NOMO-1 treated with DMSO at 0.1 percent for 48 hours (cell line): ENCODE measurements around the gene PSMD9.
"Not testable (repeated sequence)": the region's sequence is repeated elsewhere in the genome, so short reads cannot be mapped to it uniquely, and the experiment has no call there.

ENCODE experiments used
- DNase-seq: peaks from one replicate; lab custom pipeline; 2025; ENCODE audit not compliant: unreplicated experiment; lab: John Stamatoyannopoulos, UW

Gene PSMD9, protein sequence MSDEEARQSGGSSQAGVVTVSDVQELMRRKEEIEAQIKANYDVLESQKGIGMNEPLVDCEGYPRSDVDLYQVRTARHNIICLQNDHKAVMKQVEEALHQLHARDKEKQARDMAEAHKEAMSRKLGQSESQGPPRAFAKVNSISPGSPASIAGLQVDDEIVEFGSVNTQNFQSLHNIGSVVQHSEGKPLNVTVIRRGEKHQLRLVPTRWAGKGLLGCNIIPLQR

DNA sequence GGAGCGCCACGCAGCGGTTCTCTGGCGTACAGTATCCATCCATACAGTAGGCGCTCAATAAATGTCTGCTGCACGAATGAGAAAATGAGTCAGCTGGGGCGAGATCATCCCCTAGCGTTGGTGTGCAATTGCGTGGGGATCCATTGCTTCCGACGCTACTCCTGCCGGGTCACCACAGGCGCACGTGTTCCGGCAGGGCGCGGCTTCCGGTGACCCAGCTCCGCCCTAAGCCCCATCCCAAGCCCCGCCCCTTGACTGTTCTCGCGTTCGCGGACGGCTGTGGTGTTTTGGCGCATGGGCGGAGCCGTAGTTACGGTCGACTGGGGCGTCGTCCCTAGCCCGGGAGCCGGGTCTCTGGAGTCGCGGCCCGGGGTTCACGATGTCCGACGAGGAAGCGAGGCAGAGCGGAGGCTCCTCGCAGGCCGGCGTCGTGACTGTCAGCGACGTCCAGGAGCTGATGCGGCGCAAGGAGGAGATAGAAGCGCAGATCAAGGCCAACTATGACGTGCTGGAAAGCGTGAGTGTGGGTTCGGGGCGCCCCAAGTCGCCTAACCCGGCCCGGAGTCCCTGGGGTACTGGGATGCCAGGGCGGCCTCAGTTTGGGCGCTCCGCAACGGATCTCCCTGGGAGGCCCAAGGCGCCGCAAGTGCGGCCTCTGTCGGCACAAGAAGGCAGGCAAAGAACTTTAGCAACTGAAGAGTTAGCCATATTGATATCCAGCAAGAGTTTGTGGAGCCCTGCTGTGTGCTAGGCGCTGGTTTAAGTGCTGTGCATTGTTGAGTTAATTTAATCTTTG, at the start of gene PSMD9:
TSS of gene PSMD9 (plus strand) at position 313 of the 796 bp plus-strand sequence. CDS start at position 380, 67 bp downstream.
- DNase-seq, result peak; percentile 97

DNA sequence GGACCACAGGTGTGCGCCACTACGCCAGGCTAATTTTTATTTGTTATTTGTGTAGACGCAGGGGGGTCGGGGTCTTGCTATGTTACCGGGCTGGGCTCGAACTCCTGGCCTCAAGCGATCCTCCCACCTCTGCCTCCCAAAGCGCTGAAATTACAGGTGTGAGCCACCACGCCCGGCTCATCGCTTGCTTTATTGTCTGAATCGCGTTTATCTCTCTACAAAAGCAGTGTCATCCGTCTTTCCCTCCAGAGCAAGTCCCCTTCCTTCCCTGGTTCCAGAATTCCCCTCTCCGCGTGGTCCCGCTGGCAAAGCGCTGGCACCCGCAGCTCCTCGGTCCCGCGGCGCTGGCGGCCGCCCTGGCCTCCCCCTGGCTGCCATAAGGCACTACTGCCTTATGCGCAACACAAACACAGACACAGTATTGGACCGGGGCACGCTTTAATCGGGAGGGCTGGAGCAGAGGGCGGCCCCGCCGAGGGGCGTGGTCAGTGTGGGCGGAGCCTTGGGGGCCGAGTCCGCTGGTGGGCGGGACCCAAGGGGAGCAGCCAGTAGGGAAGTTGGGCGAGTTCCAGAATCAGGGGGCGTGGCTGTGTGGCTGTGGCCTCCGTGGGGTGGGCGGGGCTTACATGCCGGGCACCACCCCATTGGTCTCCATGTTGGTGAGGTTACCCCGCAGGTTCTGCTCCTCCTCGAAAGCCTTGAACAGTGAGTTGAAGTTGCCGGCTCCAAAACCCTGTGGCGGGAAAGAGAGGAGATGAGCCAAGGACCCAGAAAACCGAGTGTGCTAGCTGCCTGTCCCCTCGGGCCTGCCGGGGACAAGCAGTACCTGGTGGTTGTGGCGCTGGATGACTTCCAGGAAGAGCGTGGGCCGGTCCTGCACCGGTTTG, 49.2 kb upstream of the PSMD9 start:
- peak; percentile 99 for DNase-seq

- peak; percentile 26 for DNase-seq
These were observed 48.4 kb upstream of the PSMD9 start for GRCh38 chr12:121839993-121840761.

GRCh38 chr12:121843236-121843982, 45.2 kb upstream of the PSMD9 start:
- no peak for DNase-seq

GRCh38 chr12:121845701-121846100, 42.9 kb upstream of the PSMD9 start:
- peak; percentile 36 for DNase-seq

GRCh38 chr12:121849211-121849610, 39.4 kb upstream of the PSMD9 start:
- DNase-seq, result no peak

DNA sequence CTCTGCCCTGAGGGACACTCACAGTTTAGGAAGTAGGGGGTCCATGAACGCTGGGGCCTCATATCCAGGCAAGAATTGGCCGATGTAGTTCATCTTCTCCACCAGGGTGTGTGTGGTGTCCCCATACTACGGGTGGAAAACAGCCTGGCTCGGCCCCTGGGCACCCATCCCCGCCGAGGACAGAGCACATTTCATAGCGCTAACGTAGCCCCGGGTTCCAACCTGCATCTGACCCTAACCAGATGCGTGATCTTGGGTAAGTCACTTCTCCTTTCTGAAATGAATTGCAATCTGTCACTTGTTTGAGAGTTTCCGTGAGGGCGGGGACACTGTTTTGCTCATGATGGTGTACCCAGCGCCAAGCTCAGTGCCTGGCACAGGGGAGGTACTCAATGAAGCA, 38.9 kb upstream of the PSMD9 start:
- peak; percentile 59 for DNase-seq

DNA sequence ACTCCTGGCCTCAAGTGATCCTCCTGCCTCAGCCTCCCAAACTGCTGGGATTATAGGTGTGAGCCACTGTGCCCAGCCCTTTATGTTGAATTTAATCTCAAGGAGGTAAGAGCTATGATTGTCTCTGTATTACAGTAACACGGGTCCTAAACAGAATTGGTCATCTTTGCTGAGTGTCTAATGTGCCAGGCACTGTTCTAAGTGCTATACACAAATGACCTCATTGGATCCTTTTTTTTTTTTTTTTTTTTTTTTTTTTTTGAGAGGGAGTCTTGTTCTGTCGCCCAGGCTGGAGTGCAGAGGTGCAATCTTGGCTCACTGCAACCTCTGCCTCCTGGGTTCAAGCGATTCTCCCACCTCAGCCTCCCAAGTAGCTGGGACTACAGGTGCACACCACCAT, 36.2 kb upstream of the PSMD9 start:
- not testable (repeated sequence) for DNase-seq

GRCh38 chr12:121857322-121858246, 31.0 kb upstream of the PSMD9 start:
- DNase-seq, result no peak

- DNase-seq, result no peak
These were observed 30.3 kb upstream of the PSMD9 start for GRCh38 chr12:121858318-121858661.

DNA sequence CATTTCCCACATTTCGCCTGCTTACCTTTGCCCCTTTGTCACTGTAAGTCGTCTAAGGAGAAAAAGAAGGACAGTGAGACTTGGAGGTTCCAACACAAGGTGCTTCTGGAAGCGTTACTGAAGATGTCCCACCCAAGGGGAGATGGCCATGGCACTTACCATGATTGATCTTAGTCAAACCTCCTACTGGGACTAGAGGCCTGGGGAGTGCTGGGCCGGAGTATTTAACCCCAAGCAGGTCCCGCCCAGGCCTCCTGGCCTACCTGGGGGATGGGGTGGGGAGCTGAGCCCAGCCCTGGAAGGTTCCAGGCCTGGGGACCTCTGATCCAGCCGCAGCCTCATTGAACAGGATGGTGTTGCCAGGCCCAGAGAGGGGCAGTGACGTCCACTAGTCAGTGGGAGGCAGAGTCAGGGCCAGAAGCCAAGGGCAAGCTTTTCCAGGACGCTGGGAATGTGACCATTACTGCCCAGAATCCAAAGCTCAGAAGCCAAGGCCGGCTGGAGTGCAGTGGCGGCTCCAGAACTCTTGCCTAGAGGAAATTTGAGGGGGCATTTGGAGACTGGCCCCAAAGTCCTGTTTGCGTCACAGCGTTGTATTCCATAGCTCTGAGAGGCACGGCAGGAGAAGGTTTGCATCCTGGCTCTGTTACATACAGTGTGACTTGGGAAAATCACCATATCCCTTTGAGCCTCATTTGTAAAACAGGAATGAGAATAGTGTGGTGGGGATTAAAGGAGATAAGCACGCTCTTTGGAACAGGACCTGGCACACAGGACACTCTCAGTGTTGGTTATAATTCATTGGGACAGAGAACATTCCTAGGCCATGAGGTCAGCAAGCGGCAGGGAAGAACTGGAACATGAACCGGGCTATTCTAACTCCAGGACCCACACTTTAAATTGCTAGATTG, 29.7 kb upstream of the PSMD9 start, which contains the start of gene HPD:
TSS of gene HPD (minus strand) at position 198 of the 911 bp plus-strand sequence. CDS start at position 162, 36 bp downstream.
- no peak for DNase-seq

DNA sequence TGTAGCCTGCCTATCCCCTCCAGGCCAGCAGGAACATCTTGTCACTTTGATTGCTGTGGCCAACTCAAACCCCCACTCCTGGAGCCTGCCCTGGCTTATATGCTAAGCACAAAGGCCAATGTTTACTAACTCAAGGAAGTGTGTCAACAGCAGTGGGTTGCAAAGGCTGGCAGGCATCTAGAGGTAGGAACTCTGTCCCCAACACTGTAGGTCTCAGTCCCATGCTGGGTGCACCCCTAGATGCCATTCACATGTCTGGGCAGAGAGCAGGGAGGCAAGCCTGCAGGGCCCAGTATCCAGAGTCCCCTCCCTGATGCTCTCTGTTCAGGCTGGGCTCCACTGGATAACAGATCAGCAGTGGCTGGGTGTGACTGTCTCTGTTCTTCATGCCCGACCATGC, 28.3 kb upstream of the PSMD9 start:
- no peak for DNase-seq

- not testable (repeated sequence) for DNase-seq
These were observed 27.9 kb upstream of the PSMD9 start for GRCh38 chr12:121860699-121861098.

GRCh38 chr12:121861636-121862254, 26.8 kb upstream of the PSMD9 start:
- DNase-seq, result no peak

GRCh38 chr12:121866331-121866730, 22.3 kb upstream of the PSMD9 start:
- DNase-seq, result no peak

- DNase-seq, result not testable (repeated sequence)
These were observed 19.4 kb upstream of the PSMD9 start for GRCh38 chr12:121869229-121869628.

GRCh38 chr12:121871467-121871866, 17.1 kb upstream of the PSMD9 start:
- DNase-seq, result no peak
